ENCODE data around the gene GRPEL1. TPM values are rescaled to one million over a fixed set of nuclear protein-coding genes. Genes with fewer than 3 reads are reported as not detected.

The GRPEL1 gene
- 25.7 TPM for total RNA-seq
- long read RNA-seq, transcript GRPEL1-201 (4 exons, 2,775 nt): major isoform, 43 of 50 reads
- long read RNA-seq, partial matches to known transcripts: 0 of 50 reads
- long read RNA-seq, other reads (novel, unspliced or antisense): 6 of 50 reads

- intact Hi-C loops (cut with DNase I): no loop called here
- peak within 1 kb of the TSS; percentile 92 for H3K4me3 ChIP-seq
- peaks cover 33% of the 10 kb centered on the region for H3K4me1 ChIP-seq
- H3K36me3 ChIP-seq: peaks cover 24% of the 10 kb centered on the region
- no peaks in the 10 kb centered on the region for H3K9me3 ChIP-seq
- ATAC-seq: peak; percentile 97 to 98
- no peaks in the 10 kb centered on the region for H3K27me3 ChIP-seq (ENCODE audit: low read depth)
- H3K27ac ChIP-seq: peak within 1 kb of the TSS; percentile 92
- peak; percentile 99 for DNase-seq
- peak; percentile 28 for TF ChIP-seq CTCF (IDR thresholded peaks at IDR 0.05)
Measured at GRCh38 chr4:7067452-7068278, at the start of gene GRPEL1. Gene GRPEL1 (minus strand): TSS chr4:7068064. CDS start chr4:7068032, 32 bp downstream.

- DNase-seq (peak; percentile 23), ATAC-seq (no peak)
- no peaks in the 10 kb centered on the region for H3K9me3 ChIP-seq
- H3K27me3 ChIP-seq (ENCODE audit: low read depth): peaks cover 5% of the 10 kb centered on the region
- no peak overlapping the region for H3K4me3 ChIP-seq
- no peak for TF ChIP-seq CTCF (IDR thresholded peaks at IDR 0.05)
- H3K27ac ChIP-seq: no peak overlapping the region
- no peaks in the 10 kb centered on the region for H3K36me3 ChIP-seq
- H3K4me1 ChIP-seq: no peaks in the 10 kb centered on the region
- intact Hi-C loops (cut with DNase I): no loop called here
Measured at GRCh38 chr4:7116705-7117104, 48.8 kb upstream of the GRPEL1 start.

GRCh38 chr4:7115557-7116340, 47.9 kb upstream of the GRPEL1 start:
- H3K4me3 ChIP-seq: no peak overlapping the region
- H3K9me3 ChIP-seq: no peaks in the 10 kb centered on the region
- H3K4me1 ChIP-seq: no peaks in the 10 kb centered on the region
- H3K36me3 ChIP-seq: no peaks in the 10 kb centered on the region
- no peak for TF ChIP-seq CTCF (IDR thresholded peaks at IDR 0.05)
- H3K27ac ChIP-seq: no peak overlapping the region
- intact Hi-C loops (cut with DNase I): no loop called here
- H3K27me3 ChIP-seq (ENCODE audit: low read depth): peaks cover 5% of the 10 kb centered on the region
- DNase-seq: peak; percentile 31
- ATAC-seq: peak in 1 of 2 donors; percentile 11

- TF ChIP-seq CTCF (IDR thresholded peaks at IDR 0.05): no peak
- no peak for ATAC-seq
- intact Hi-C loops (cut with DNase I): no loop called here
- Histone ChIP-seq H3K9me3 (no peaks in the 10 kb centered on the region), H3K27ac (no peak overlapping the region), H3K36me3 (no peaks in the 10 kb centered on the region), H3K4me1 (no peaks in the 10 kb centered on the region), H3K27me3 (ENCODE audit: low read depth) (peaks cover 5% of the 10 kb centered on the region), H3K4me3 (no peak overlapping the region)
- peak; percentile 15 for DNase-seq
Measured at GRCh38 chr4:7112656-7113055, 44.8 kb upstream of the GRPEL1 start.

GRCh38 chr4:7111441-7111840, 43.6 kb upstream of the GRPEL1 start:
- Histone ChIP-seq H3K27me3 (ENCODE audit: low read depth) (peaks cover 3% of the 10 kb centered on the region), H3K4me1 (no peaks in the 10 kb centered on the region), H3K36me3 (no peaks in the 10 kb centered on the region), H3K27ac (no peak overlapping the region), H3K9me3 (no peaks in the 10 kb centered on the region), H3K4me3 (no peak overlapping the region)
- no peak for TF ChIP-seq CTCF (IDR thresholded peaks at IDR 0.05)
- ATAC-seq (no peak), DNase-seq (peak; percentile 15)
- intact Hi-C loops (cut with DNase I): no loop called here

Measured in lower lobe of right lung (tissue), 2 donors.